Measurements from ENCODE around the gene SURF1. TPM values are rescaled to one million over a fixed set of nuclear protein-coding genes. Genes with fewer than 3 reads are reported as not detected.
"Not testable (repeated sequence)": the region's sequence is repeated elsewhere in the genome, so short reads cannot be mapped to it uniquely, and the experiment has no call there.

The SURF1 gene
- total and polyA plus RNA-seq, 2 donors (not counting 1 experiment from before 2014, with no cell fraction given): 44.1 to 54.5 TPM

GRCh38 chr9:133394687-133395271 is 38.5 kb upstream of the SURF1 start:
- H3K9me3 Mint-ChIP-seq (ENCODE audit: insufficient read depth): no peaks in the 10 kb centered on the region
- no peaks in the 10 kb centered on the region for H3K4me1 Mint-ChIP-seq
- H3K4me3 Mint-ChIP-seq: no peak overlapping the region
- H3K27me3 ChIP-seq (replicated peaks in 1 of 4; ENCODE audit: control extremely low read depth in 1 of 4, control insufficient read depth in 3 of 4, insufficient read depth in 4 of 4, low read length in 3 of 4): peaks cover 0 to 4% (median 0%) of the 10 kb centered on the region in 4 experiments
- H3K4me1 ChIP-seq (ENCODE audit: control insufficient read depth in 2 of 2, insufficient read depth in 2 of 2, low read length in 2 of 2): no peaks in the 10 kb centered on the region
- DNase-seq (no peak), ATAC-seq (ENCODE audit: low read depth) (no peak)
- H3K4me3 ChIP-seq (ENCODE audit: control extremely low read depth in 1 of 5, extremely low read depth in 1 of 5, insufficient read depth in 1 of 5, low read depth in 2 of 5, low read length in 4 of 5): no peak overlapping the region
- ChIA-PET POLR2A (no interaction called here), CTCF (no interaction called here)
- H3K4me2 ChIP-seq (replicated peaks; ENCODE audit: low read depth, low read length, poor library complexity, severe bottlenecking): no peak overlapping the region
- H3K9ac ChIP-seq (ENCODE audit: low read length): no peak overlapping the region
- H3K27me3 Mint-ChIP-seq: peaks cover 6% of the 10 kb centered on the region
- 53% methylated on average over 5 of the region's 8 CpGs for WGBS (ENCODE audit: insufficient coverage)
- H3K9me3 ChIP-seq (ENCODE audit: control extremely low read depth in 1 of 3, control insufficient read depth in 2 of 3, insufficient read depth in 1 of 3, low read length in 2 of 3): no peaks in the 10 kb centered on the region
- H2AFZ ChIP-seq (ENCODE audit: insufficient read depth, low read depth, low read length, poor library complexity, severe bottlenecking): no peak overlapping the region
- no peak overlapping the region for H3K27ac ChIP-seq (ENCODE audit: low read length in 2 of 2)
- TF ChIP-seq CTCF (IDR thresholded peaks at IDR 0.05): no peak
- TF ChIP-seq EZH2 (IDR thresholded peaks at IDR 0.05; ENCODE audit: borderline replicate concordance, insufficient read depth, low read depth, low read length, poor library complexity, severe bottlenecking): no peak
- H3K36me3 ChIP-seq (replicated peaks in 1 of 2; ENCODE audit: control extremely low read depth in 1 of 2, control insufficient read depth in 1 of 2, extremely low read depth in 1 of 2, insufficient read depth in 2 of 2, low read length in 1 of 2): no peaks in the 10 kb centered on the region
- H4K20me1 ChIP-seq (ENCODE audit: control insufficient read depth, insufficient read depth, low read length, poor library complexity, severe bottlenecking): no peaks in the 10 kb centered on the region
- H3K27ac Mint-ChIP-seq: no peak overlapping the region
- H3K79me2 ChIP-seq (ENCODE audit: control insufficient read depth, insufficient read depth, low read length): no peaks in the 10 kb centered on the region
- intact Hi-C loops (cut with micrococcal nuclease): no loop called here

- Histone ChIP-seq H3K36me3 (replicated peaks in 1 of 2; ENCODE audit: control extremely low read depth in 1 of 2, control insufficient read depth in 1 of 2, extremely low read depth in 1 of 2, insufficient read depth in 2 of 2, low read length in 1 of 2) (no peaks in the 10 kb centered on the region), H3K9me3 (ENCODE audit: control extremely low read depth in 1 of 3, control insufficient read depth in 2 of 3, insufficient read depth in 1 of 3, low read length in 2 of 3) (no peaks in the 10 kb centered on the region), H4K20me1 (ENCODE audit: control insufficient read depth, insufficient read depth, low read length, poor library complexity, severe bottlenecking) (no peaks in the 10 kb centered on the region), H3K27me3 (replicated peaks in 1 of 4; ENCODE audit: control extremely low read depth in 1 of 4, control insufficient read depth in 3 of 4, insufficient read depth in 4 of 4, low read length in 3 of 4) (peaks cover 0 to 12% (median 0%) of the 10 kb centered on the region in 4 experiments), H3K4me1 (ENCODE audit: control insufficient read depth in 2 of 2, insufficient read depth in 2 of 2, low read length in 2 of 2) (no peaks in the 10 kb centered on the region), H3K79me2 (ENCODE audit: control insufficient read depth, insufficient read depth, low read length) (no peaks in the 10 kb centered on the region), H3K9ac (ENCODE audit: low read length) (no peak overlapping the region), H3K4me3 (ENCODE audit: control extremely low read depth in 1 of 5, extremely low read depth in 1 of 5, insufficient read depth in 1 of 5, low read depth in 2 of 5, low read length in 4 of 5) (no peak overlapping the region), H3K4me2 (replicated peaks; ENCODE audit: low read depth, low read length, poor library complexity, severe bottlenecking) (no peak overlapping the region), H2AFZ (ENCODE audit: insufficient read depth, low read depth, low read length, poor library complexity, severe bottlenecking) (no peak overlapping the region), H3K27ac (ENCODE audit: low read length in 2 of 2) (no peak overlapping the region)
- TF ChIP-seq EZH2 (IDR thresholded peaks at IDR 0.05; ENCODE audit: borderline replicate concordance, insufficient read depth, low read depth, low read length, poor library complexity, severe bottlenecking) (no peak), CTCF (IDR thresholded peaks at IDR 0.05) (no peak)
- DNase-seq (no peak), ATAC-seq (ENCODE audit: low read depth) (no peak)
- ChIA-PET CTCF (no interaction called here), POLR2A (no interaction called here)
- H3K27ac Mint-ChIP-seq: no peak overlapping the region
- no peak overlapping the region for H3K4me3 Mint-ChIP-seq
- WGBS (ENCODE audit: insufficient coverage): 100% methylated on average over 3 of the region's 3 CpGs
- H3K4me1 Mint-ChIP-seq: no peaks in the 10 kb centered on the region
- H3K9me3 Mint-ChIP-seq (ENCODE audit: insufficient read depth): no peaks in the 10 kb centered on the region
- intact Hi-C loops (cut with micrococcal nuclease): no loop called here
- H3K27me3 Mint-ChIP-seq: peaks cover 8% of the 10 kb centered on the region
Measured at GRCh38 chr9:133393399-133393798, 37.1 kb upstream of the SURF1 start.

- H3K4me1 Mint-ChIP-seq; H3K4me2 ChIP-seq (replicated peaks; ENCODE audit: low read depth, low read length, poor library complexity, severe bottlenecking); H3K4me3 Mint-ChIP-seq; H3K36me3 ChIP-seq (replicated peaks in 1 of 2; ENCODE audit: control extremely low read depth in 1 of 2, control insufficient read depth in 1 of 2, extremely low read depth in 1 of 2, insufficient read depth in 2 of 2, low read length in 1 of 2); H3K4me3 ChIP-seq (ENCODE audit: control extremely low read depth in 1 of 5, extremely low read depth in 1 of 5, insufficient read depth in 1 of 5, low read depth in 2 of 5, low read length in 4 of 5); H3K79me2 ChIP-seq (ENCODE audit: control insufficient read depth, insufficient read depth, low read length); DNase-seq; H3K9ac ChIP-seq (ENCODE audit: low read length); H3K27me3 Mint-ChIP-seq; POLR2A ChIA-PET; H3K4me1 ChIP-seq (ENCODE audit: control insufficient read depth in 2 of 2, insufficient read depth in 2 of 2, low read length in 2 of 2); H2AFZ ChIP-seq (ENCODE audit: insufficient read depth, low read depth, low read length, poor library complexity, severe bottlenecking); H3K9me3 ChIP-seq (ENCODE audit: control extremely low read depth in 1 of 3, control insufficient read depth in 2 of 3, insufficient read depth in 1 of 3, low read length in 2 of 3); H3K9me3 Mint-ChIP-seq (ENCODE audit: insufficient read depth); H3K27ac Mint-ChIP-seq; H3K27ac ChIP-seq (ENCODE audit: low read length in 2 of 2); ATAC-seq (ENCODE audit: low read depth); intact Hi-C loops (cut with micrococcal nuclease); H4K20me1 ChIP-seq (ENCODE audit: control insufficient read depth, insufficient read depth, low read length, poor library complexity, severe bottlenecking); CTCF ChIA-PET: not testable (repeated sequence)
- 94% methylated on average over 3 of the region's 3 CpGs for WGBS (ENCODE audit: insufficient coverage)
- peaks cover 0 to 12% (median 0%) of the 10 kb centered on the region in 4 experiments for H3K27me3 ChIP-seq (replicated peaks in 1 of 4; ENCODE audit: control extremely low read depth in 1 of 4, control insufficient read depth in 3 of 4, insufficient read depth in 4 of 4, low read length in 3 of 4)
Measured at GRCh38 chr9:133392308-133392707, 36.0 kb upstream of the SURF1 start.

All from B cell (primary cell).